ENCODE data around the gene MYOCD. TPM values are rescaled to one million over a fixed set of nuclear protein-coding genes. Genes with fewer than 3 reads are reported as not detected.

The MYOCD gene
- polyA plus RNA-seq, 1 donor (not counting 4 experiments of a cell fraction or from before 2014, with no cell fraction given) = not detected

- Histone ChIP-seq H3K9me3 (ENCODE audit: control insufficient read depth, low read depth, low read length) (no peaks in the 10 kb centered on the region), H3K27me3 (ENCODE audit: control insufficient read depth, extremely low read depth, insufficient read depth, low read length) (no peaks in the 10 kb centered on the region), H4K20me1 (ENCODE audit: control insufficient read depth, extremely low read depth, insufficient read depth, low read length) (no peaks in the 10 kb centered on the region), H3K9ac (ENCODE audit: control insufficient read depth, extremely low read depth, insufficient read depth, low read length) (no peak overlapping the region), H3K36me3 (ENCODE audit: control insufficient read depth in 2 of 2, extremely low read depth in 1 of 2, insufficient read depth in 2 of 2, low read length in 2 of 2) (no peaks in the 10 kb centered on the region), H3K9me1 (ENCODE audit: control insufficient read depth, extremely low read depth, insufficient read depth, low read length) (no peaks in the 10 kb centered on the region), H3K4me2 (ENCODE audit: control insufficient read depth, extremely low read depth, insufficient read depth, low read depth, low read length) (no peak overlapping the region), H3K4me1 (ENCODE audit: control insufficient read depth, extremely low read depth, insufficient read depth, low read length) (no peaks in the 10 kb centered on the region), H3K27ac (ENCODE audit: control insufficient read depth, insufficient read depth, low read length) (no peak overlapping the region), H3K4me3 (ENCODE audit: control insufficient read depth in 2 of 3, extremely low read depth in 1 of 3, insufficient read depth in 2 of 3, low read depth in 1 of 3, low read length in 3 of 3) (no peak overlapping the region), H2AFZ (ENCODE audit: control insufficient read depth, low read length) (no peak overlapping the region), H3K79me2 (ENCODE audit: control insufficient read depth, insufficient read depth, low read length) (no peaks in the 10 kb centered on the region)
- no peak for TF ChIP-seq CTCF (optimal IDR thresholded peaks at IDR 0.05 in 1 of 3, IDR thresholded peaks at IDR 0.05 in 1 of 3, conservative IDR thresholded peaks at IDR 0.05 in 1 of 3; ENCODE audit: extremely low read depth in 1 of 3, insufficient read depth in 2 of 3, low read length in 3 of 3)
- no peak for TF ChIP-seq EZH2 (IDR thresholded peaks at IDR 0.05; ENCODE audit: low read length)
- DNase-seq (ENCODE audit: low read depth, low spot score) (no peak), FAIRE-seq (no peak)
- dilution Hi-C loops (cut with MboI; ENCODE audit: extremely low pct_ligation_motif_present, low sequenced_read_pairs) = no loop called here
Observed at GRCh38 chr17:12773153-12773552, 107.5 kb downstream of the MYOCD start.

GRCh38 chr17:12789075-12789480 lies 123.4 kb downstream of the MYOCD start:
- Histone ChIP-seq H3K4me1 (ENCODE audit: control insufficient read depth, extremely low read depth, insufficient read depth, low read length) (peaks cover 5% of the 10 kb centered on the region), H3K4me2 (ENCODE audit: control insufficient read depth, extremely low read depth, insufficient read depth, low read depth, low read length) (peak overlapping the region; percentile 67), H3K79me2 (ENCODE audit: control insufficient read depth, insufficient read depth, low read length) (no peaks in the 10 kb centered on the region), H3K27ac (ENCODE audit: control insufficient read depth, insufficient read depth, low read length) (no peak overlapping the region), H3K9ac (ENCODE audit: control insufficient read depth, extremely low read depth, insufficient read depth, low read length) (no peak overlapping the region), H3K9me3 (ENCODE audit: control insufficient read depth, low read depth, low read length) (no peaks in the 10 kb centered on the region), H3K9me1 (ENCODE audit: control insufficient read depth, extremely low read depth, insufficient read depth, low read length) (no peaks in the 10 kb centered on the region), H3K4me3 (ENCODE audit: control insufficient read depth in 2 of 3, extremely low read depth in 1 of 3, insufficient read depth in 2 of 3, low read depth in 1 of 3, low read length in 3 of 3) (peak overlapping the region; percentile 49 to 64 (median 58)), H3K36me3 (ENCODE audit: control insufficient read depth in 2 of 2, extremely low read depth in 1 of 2, insufficient read depth in 2 of 2, low read length in 2 of 2) (no peaks in the 10 kb centered on the region), H2AFZ (ENCODE audit: control insufficient read depth, low read length) (peak overlapping the region; percentile 81), H3K27me3 (ENCODE audit: control insufficient read depth, extremely low read depth, insufficient read depth, low read length) (no peaks in the 10 kb centered on the region), H4K20me1 (ENCODE audit: control insufficient read depth, extremely low read depth, insufficient read depth, low read length) (no peaks in the 10 kb centered on the region)
- DNase-seq (ENCODE audit: low read depth, low spot score) (no peak), FAIRE-seq (no peak)
- TF ChIP-seq CTCF (optimal IDR thresholded peaks at IDR 0.05 in 1 of 3, IDR thresholded peaks at IDR 0.05 in 1 of 3, conservative IDR thresholded peaks at IDR 0.05 in 1 of 3; ENCODE audit: extremely low read depth in 1 of 3, insufficient read depth in 2 of 3, low read length in 3 of 3) (no peak), EZH2 (IDR thresholded peaks at IDR 0.05; ENCODE audit: low read length) (no peak)
- dilution Hi-C loops (cut with MboI; ENCODE audit: extremely low pct_ligation_motif_present, low sequenced_read_pairs) = no loop called here
